ENCODE results near the gene MMP14.

MMP14 gene

DNA sequence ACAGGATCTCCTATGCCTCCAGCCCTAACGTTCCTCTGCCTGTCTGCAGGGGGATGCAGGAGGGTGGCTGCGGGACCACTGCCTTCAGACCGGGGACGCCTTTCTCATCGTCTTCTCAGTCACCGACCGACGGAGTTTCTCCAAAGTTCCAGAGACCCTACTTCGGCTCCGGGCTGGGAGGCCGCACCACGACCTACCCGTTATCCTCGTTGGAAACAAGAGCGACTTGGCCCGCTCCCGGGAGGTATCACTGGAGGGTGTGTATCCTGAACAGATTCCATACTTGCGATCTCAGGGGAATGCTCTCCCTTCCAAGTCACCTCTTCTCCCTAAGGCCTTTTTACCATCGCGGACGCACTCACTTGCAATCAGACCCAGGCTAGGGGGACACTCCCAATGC lies 49.6 kb downstream of the MMP14 start:
- no peak for DNase-seq

GRCh38 chr14:22886500-22887259 lies 50.3 kb downstream of the MMP14 start:
- DNase-seq = peak; percentile 47

- DNase-seq = peak; percentile 61
Measured at GRCh38 chr14:22887260-22887989, 51.0 kb downstream of the MMP14 start.

GRCh38 chr14:22887990-22888378 lies 51.6 kb downstream of the MMP14 start:
- DNase-seq = no peak

DNA sequence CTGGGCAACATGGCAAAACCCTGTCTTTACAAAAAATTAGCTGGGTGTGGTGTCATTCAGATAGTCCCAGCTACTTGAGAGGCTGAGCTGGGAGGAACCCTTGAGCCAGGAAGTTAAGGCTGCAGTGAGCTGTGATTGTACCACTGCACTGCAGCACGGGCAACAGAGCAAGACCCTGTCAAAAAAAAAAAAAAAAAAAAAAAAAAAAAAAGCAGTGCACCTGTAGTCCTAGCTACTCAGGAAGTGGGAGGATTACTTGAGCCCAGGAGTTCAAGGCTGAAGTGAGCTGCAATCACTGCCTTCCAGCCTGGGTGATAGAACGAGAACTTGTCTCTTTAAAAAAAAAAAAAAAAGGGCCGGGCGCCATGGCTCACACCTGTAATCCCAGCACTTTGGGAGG lies 52.3 kb downstream of the MMP14 start:
- DNase-seq = no peak

GRCh38 chr14:22890416-22890815 lies 54.0 kb downstream of the MMP14 start:
- DNase-seq = no peak

GRCh38 chr14:22892488-22892887 lies 56.1 kb downstream of the MMP14 start:
- no peak for DNase-seq

DNA sequence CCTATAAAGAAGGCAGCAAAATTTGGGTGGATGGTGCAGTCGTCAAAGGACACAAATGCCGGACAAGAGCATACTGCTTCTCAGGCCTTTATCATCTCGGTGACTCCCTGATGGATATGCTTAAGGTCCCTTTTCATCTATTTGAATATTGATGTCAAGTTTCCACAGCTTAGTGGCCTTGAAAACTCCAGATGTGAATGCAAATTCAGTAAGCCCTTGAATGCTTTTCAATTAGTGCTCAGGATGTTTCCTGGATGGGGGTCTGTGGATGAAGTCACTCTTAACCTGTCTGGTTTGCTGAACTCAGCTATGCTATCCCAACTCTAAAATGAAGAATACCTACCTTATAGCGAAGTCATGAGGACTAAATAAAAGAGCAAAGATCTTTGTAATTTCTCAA lies 57.3 kb downstream of the MMP14 start:
- no peak for DNase-seq

GRCh38 chr14:22895402-22895801 lies 59.0 kb downstream of the MMP14 start:
- DNase-seq = no peak

GRCh38 chr14:22896356-22896755 lies 60.0 kb downstream of the MMP14 start:
- DNase-seq = no peak

DNA sequence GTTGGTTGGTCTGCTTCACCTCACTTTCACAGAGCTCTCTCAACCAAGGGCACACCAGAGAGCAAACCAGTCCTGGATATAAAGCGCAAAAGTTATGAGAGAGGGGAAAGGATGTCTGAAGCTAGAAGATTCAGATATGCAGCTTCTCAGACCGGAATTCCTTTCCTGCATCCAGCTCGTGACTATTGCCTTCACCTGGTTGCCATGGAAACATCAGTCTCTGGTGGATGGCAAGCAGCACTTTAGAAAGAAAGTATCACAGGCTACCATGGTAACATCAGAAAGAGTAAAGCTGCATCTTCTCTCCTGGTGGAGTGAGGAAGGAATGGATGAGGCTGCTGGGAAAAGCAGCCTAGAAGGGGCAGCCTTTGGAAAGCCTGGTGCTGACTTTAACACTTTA lies 60.4 kb downstream of the MMP14 start:
- DNase-seq = no peak

DNA sequence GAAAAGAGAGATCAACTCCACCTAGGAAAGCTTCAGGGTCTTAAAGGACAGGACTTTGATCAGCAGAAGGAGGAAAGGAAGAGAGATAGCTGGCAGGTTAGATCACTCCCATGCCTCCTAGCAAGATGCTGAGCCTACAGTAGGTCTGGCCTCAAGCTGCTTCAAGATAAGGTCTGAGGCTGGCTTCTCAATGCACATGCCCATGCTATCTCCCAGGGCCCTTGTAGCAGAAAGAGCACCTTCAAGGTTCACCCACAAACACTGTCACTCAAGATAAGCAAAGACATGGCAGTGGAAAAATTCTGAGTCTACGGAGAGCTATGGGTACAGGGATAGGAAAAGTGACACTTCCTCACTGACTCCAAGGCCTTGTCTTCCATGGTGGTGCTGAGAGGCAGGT lies 61.0 kb downstream of the MMP14 start:
- no peak for DNase-seq

Data from fibroblast of skin of right quadriceps (primary cell).